ENCODE results near the gene MRPS11. TPM values are rescaled to one million over a fixed set of nuclear protein-coding genes. Genes with fewer than 3 reads are reported as not detected.

The MRPS11 gene
- total RNA-seq, result 46.6 and 48.1 TPM in 2 replicates

GRCh38 chr15:88467073-88467934, at the start of gene MRPS11, which contains the start of gene MRPL46:
TSS of gene MRPS11 (plus strand) at chr15:88467708. CDS start at chr15:88467718, 10 bp downstream.
TSS of gene MRPL46 (minus strand) at chr15:88467388. CDS start at chr15:88467377, 11 bp downstream.

Other genes starting within 250 kb of the MRPS11 start
- gene NTRK3, start 211.0 kb upstream of the MRPS11 start, total RNA-seq, result 0.26 and 0.62 TPM in 2 replicates
- 8.3 and 9.9 TPM in 2 replicates for gene MRPL46, start 320 bp upstream of the MRPS11 start, total RNA-seq
- 3.8 and 4.9 TPM in 2 replicates for gene DET1, start 79.0 kb downstream of the MRPS11 start, total RNA-seq
- gene AEN, start 153.6 kb downstream of the MRPS11 start, total RNA-seq, result 30.3 and 37.5 TPM in 2 replicates
- gene ISG20, start 171.3 kb downstream of the MRPS11 start, total RNA-seq, result 5.0 and 10.5 TPM in 2 replicates